MM.1S (cell line): ENCODE results near the gene RGMA.

Experiments
- CTCF ChIP-seq: fragments of 300-600 bp; sonication (generic); IDR thresholded peaks from 2 replicates; pipeline ENCODE4 v1.5.1; 2016; ENCODE audit warnings: antibody characterized with exemption, low read length, mixed read lengths
- EZH2 ChIP-seq: fragments of 300-600 bp; sonication (generic); optimal IDR thresholded peaks from 2 replicates; pipeline ENCODE3; 2017; ENCODE audit warnings: low read depth, mild to moderate bottlenecking, antibody characterized with exemption, low read length, mixed read lengths

GRCh38 chr15:93105485-93105884 lies 16.5 kb upstream of the RGMA start:
- TF ChIP-seq CTCF (no peak), EZH2 (no peak)
